A549 treated with CORT108297 at 1 μM for 4 hours (cell line): Measurements from ENCODE around the gene AS3MT. TPM values are rescaled to one million over a fixed set of nuclear protein-coding genes. Genes with fewer than 3 reads are reported as not detected.

Experiments used
- total RNA-seq: library from RNA; stranded (reverse); fragments of 200-300 nt; extraction: Qiagen RNA extraction; gene quantifications from 5 replicates; pipeline ENCODE4 v1.2.3, GENCODE V29; 2022

The AS3MT gene
- 3.5 to 4.3 TPM (median 4.0 TPM) in 5 replicates for total RNA-seq

DNA sequence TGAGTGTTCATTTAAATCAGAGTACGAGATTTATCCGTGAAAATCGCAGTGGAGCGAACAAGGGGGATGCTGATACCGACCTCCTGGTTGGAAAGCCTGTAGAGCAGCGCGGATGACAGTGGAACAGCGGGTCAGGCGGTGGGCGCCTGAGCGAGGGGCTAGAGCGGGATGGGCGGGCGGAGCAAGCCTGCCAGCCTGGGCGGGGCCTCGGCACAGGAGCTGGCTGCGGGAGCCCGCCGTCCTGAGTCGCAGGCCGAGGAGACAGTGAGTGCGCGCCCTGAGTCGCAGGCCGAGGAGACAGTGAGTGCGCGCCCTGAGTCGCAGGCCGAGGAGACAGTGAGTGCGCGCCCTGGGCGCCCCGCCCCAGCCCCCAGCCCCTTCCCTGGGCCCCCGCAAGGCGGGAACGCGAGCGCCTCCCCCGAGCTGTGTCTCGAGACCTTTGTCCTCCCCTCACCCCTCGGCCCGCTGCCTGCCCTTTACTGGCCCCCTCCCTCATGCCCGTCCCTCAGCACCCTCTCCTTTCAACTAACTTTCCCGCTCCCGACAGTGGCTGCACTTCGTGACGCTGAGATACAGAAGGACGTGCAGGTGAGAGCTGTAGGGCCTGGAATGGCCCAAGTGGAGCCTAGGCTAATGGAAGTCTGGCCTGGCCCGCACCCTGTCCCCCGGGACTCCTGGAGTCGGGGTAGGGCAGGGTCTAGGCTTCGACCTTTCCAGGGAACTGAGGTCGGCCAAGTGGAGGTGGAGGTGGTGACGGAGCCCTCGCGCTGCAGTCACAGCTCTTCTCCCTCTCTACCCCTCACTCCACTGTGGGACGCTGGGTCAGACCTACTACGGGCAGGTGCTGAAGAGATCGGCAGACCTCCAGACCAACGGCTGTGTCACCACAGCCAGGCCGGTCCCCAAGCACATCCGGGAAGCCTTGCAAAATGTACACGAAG, at the start of gene AS3MT:
Gene AS3MT, plus strand, starts transcription at position 213 of the 941 bp plus-strand sequence. Its CDS starts 123 bp downstream, at position 336.

GRCh38 chr10:102837230-102837721, 32.0 kb upstream of the AS3MT start, which contains the start of gene CYP17A1:
CYP17A1 (minus strand) TSS chr10:102837413; CDS start chr10:102837361, 52 bp downstream.

DNA sequence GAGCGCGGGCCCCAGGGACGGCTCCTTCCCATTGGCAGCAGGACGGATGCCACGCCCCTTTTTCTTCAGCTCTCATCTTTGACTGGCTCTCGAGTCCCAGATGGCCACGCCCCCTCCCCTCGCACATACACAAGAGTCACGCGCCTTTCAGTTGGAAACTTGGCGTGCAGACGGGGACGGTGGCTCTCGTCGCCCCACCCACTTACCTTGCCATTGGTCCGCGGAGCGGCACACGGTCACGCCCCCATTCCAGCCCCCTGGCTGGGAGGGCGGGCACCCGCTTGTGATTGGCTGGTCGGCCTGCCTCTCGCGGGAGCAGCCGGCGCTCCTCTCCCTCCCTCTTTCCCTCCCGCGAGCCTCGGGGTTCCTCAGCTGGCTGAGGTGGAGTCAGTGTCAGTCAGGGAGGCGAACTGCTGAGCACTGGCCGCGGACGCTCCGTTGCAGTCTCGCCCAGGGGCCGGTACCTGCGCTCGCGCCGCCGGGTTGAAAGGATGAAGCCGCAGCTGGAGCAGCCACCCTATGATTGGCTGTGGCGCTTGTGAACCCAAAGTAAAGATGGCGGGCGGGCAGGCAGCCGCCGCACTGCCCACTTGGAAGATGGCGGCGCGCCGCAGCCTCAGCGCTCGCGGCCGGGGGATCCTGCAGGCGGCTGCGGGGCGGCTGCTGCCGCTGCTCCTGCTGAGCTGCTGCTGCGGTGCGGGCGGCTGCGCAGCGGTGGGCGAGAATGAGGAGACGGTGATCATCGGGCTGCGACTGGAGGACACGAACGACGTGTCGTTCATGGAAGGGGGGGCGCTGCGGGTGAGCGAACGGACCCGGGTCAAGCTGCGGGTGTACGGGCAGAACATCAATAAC, 48.9 kb downstream of the AS3MT start, which contains the start of gene CNNM2:
Gene CNNM2, plus strand, starts transcription at position 333 of the 855 bp plus-strand sequence. Its CDS starts 187 bp downstream, at position 520.

Other genes starting within 250 kb of the AS3MT start
- 41.9 to 47.6 TPM (median 44.8 TPM) in 5 replicates for gene TRIM8, start 225.0 kb upstream of the AS3MT start, total RNA-seq
- 13.7 to 15.3 TPM (median 14.7 TPM) in 5 replicates for gene ARL3, start 155.1 kb upstream of the AS3MT start, total RNA-seq
- 2.5 to 3.9 TPM (median 3.5 TPM) in 5 replicates for gene SFXN2, start 154.8 kb upstream of the AS3MT start, total RNA-seq
- 23.5 to 30.2 TPM (median 25.6 TPM) in 5 replicates for gene WBP1L, start 125.5 kb upstream of the AS3MT start, total RNA-seq
- gene CYP17A1, start 32.1 kb upstream of the AS3MT start, total RNA-seq = 0.05 TPM in 1 of 5 replicates, not detected in the others
- gene BORCS7, start 15.2 kb upstream of the AS3MT start, total RNA-seq = 24.3 to 29.3 TPM (median 26.7 TPM) in 5 replicates
- 4.1 to 6.0 TPM (median 4.9 TPM) in 5 replicates for gene CNNM2, start 48.8 kb downstream of the AS3MT start, total RNA-seq